Superior temporal gyrus (tissue), 1 donor: ENCODE measurements around the gene LPCAT3.
A peak's percentile ranks its signal among the peaks of the same experiment; 100 is the strongest.
"Not testable (repeated sequence)": the region's sequence is repeated elsewhere in the genome, so short reads cannot be mapped to it uniquely, and the experiment has no call there.

Experiments used
- DNase-seq: peaks from one replicate; pipeline ENCODE4 v3.0.0-alpha.2; 2016; ENCODE audit errors: extremely low spot score

Gene LPCAT3

GRCh38 chr12:7018350-7019042 lies at the start of gene LPCAT3:
Gene LPCAT3 (minus strand): TSS chr12:7018476. CDS start chr12:7018424, 52 bp downstream.
- peak; percentile 94 for DNase-seq

GRCh38 chr12:7067096-7067495 lies 48.8 kb upstream of the LPCAT3 start:
- no peak for DNase-seq

- DNase-seq: no peak
Observed at GRCh38 chr12:7066596-7066995, 48.3 kb upstream of the LPCAT3 start.

- no peak for DNase-seq
Observed at GRCh38 chr12:7065073-7065623, 46.9 kb upstream of the LPCAT3 start.

GRCh38 chr12:7064516-7064915 lies 46.2 kb upstream of the LPCAT3 start:
- no peak for DNase-seq

GRCh38 chr12:7061596-7061995 lies 43.3 kb upstream of the LPCAT3 start:
- no peak for DNase-seq

GRCh38 chr12:7061138-7061537 lies 42.9 kb upstream of the LPCAT3 start:
- DNase-seq: no peak

GRCh38 chr12:7060353-7060954 lies 42.2 kb upstream of the LPCAT3 start, which contains the start of gene C1S:
Gene C1S (plus strand): TSS chr12:7060718. CDS start chr12:7061913, 1,195 bp downstream.
- DNase-seq: peak; percentile 39

- no peak for DNase-seq
Observed at GRCh38 chr12:7059780-7060179, 41.5 kb upstream of the LPCAT3 start.

GRCh38 chr12:7058850-7059395 lies 40.6 kb upstream of the LPCAT3 start:
- DNase-seq: no peak

- no peak for DNase-seq
Observed at GRCh38 chr12:7058163-7058845, 40.0 kb upstream of the LPCAT3 start.

- DNase-seq: not testable (repeated sequence)
Observed at GRCh38 chr12:7055736-7056135, 37.5 kb upstream of the LPCAT3 start.

GRCh38 chr12:7054925-7055324 lies 36.6 kb upstream of the LPCAT3 start:
- no peak for DNase-seq

- not testable (repeated sequence) for DNase-seq
Observed at GRCh38 chr12:7049973-7050372, 31.7 kb upstream of the LPCAT3 start.

- not testable (repeated sequence) for DNase-seq
Observed at GRCh38 chr12:7049445-7049951, 31.2 kb upstream of the LPCAT3 start.

GRCh38 chr12:7047306-7047705 lies 29.0 kb upstream of the LPCAT3 start:
- no peak for DNase-seq

- DNase-seq: no peak
Observed at GRCh38 chr12:7046383-7047105, 28.3 kb upstream of the LPCAT3 start.

- DNase-seq: no peak
Observed at GRCh38 chr12:7045913-7046312, 27.6 kb upstream of the LPCAT3 start.

- DNase-seq: no peak
Observed at GRCh38 chr12:7042842-7043241, 24.6 kb upstream of the LPCAT3 start.

- DNase-seq: no peak
Observed at GRCh38 chr12:7039403-7039802, 21.1 kb upstream of the LPCAT3 start.

GRCh38 chr12:7038591-7038990 lies 20.3 kb upstream of the LPCAT3 start:
- DNase-seq: no peak
